Fibroblast of lung (primary cell): ENCODE measurements around the gene GDF11.

Source experiments
- CTCF ChIP-seq, 2 donors: IDR thresholded peaks in 1 of 2; conservative IDR thresholded peaks in 1 of 2; 1 replicate in 1 of 2; 2 replicates in 1 of 2; pipeline ENCODE4 v1.5.1; 2011 to 2012; ENCODE audit warnings: low read length in 2 of 2, control low read depth in 1 of 2, inconsistent platforms in 1 of 2, low read depth in 1 of 2, mild to moderate bottlenecking in 1 of 2
- EZH2 ChIP-seq: IDR thresholded peaks from 2 replicates; pipeline ENCODE4 v1.5.1; 2012; ENCODE audit warnings: low read length, control low read depth, mild to moderate bottlenecking; ENCODE audit errors: missing control alignments

GRCh38 chr12:55746174-55746912 lies 3.4 kb downstream of the GDF11 start:
- TF ChIP-seq CTCF (conservative IDR thresholded peaks at IDR 0.05 in 1 of 2, IDR thresholded peaks at IDR 0.05 in 1 of 2; ENCODE audit: low read depth in 1 of 2, low read length in 2 of 2) (no peak), EZH2 (no peak)
